ENCODE data around the gene SLC4A3. TPM values are rescaled to one million over a fixed set of nuclear protein-coding genes. Genes with fewer than 3 reads are reported as not detected.
A peak's percentile ranks its signal among the peaks of the same experiment; 100 is the strongest.

SLC4A3 gene
- total and polyA plus RNA-seq, 10 donors: 0.71 to 9.2 (median 3.0) TPM

- TF ChIP-seq CTCF (IDR thresholded peaks at IDR 0.05 in 8 of 11, conservative IDR thresholded peaks at IDR 0.05 in 3 of 11) (no peak), POLR2AphosphoS5 (IDR thresholded peaks at IDR 0.05) (no peak), POLR2A (IDR thresholded peaks at IDR 0.05) (no peak)
- Histone ChIP-seq H3K27ac (no peak overlapping the region), H3K9me3 (no peaks in the 10 kb centered on the region), H3K36me3 (no peaks in the 10 kb centered on the region), H3K4me1 (peaks cover 0 to 19% (median 11%) of the 10 kb centered on the region in 6 donors), H3K27me3 (replicated peaks in 1 of 7) (peaks cover 0 to 82% (median 31%) of the 10 kb centered on the region in 7 donors), H3K4me3 (no peak overlapping the region)
- 80 to 90% (median 85%) methylated on average over 9 of the region's 9 CpGs for WGBS, 5 donors
- no peak for DNase-seq
- intact Hi-C loops (cut with DNase I; ENCODE audit: low total_unique reads): no loop called here
These were observed 4.0 kb downstream of the SLC4A3 start for GRCh38 chr2:219631406-219631891.

- Histone ChIP-seq H3K4me1 (peaks cover 0 to 17% (median 9%) of the 10 kb centered on the region in 6 donors), H3K9me3 (no peaks in the 10 kb centered on the region), H3K27ac (no peak overlapping the region), H3K4me3 (no peak overlapping the region), H3K36me3 (no peaks in the 10 kb centered on the region), H3K27me3 (replicated peaks in 1 of 7) (peaks cover 0 to 81% (median 28%) of the 10 kb centered on the region in 7 donors)
- DNase-seq: no peak
- 84 to 90% (median 85%) methylated on average over 18 to 34 of the region's 34 CpGs for WGBS, 5 donors
- intact Hi-C loops (cut with DNase I; ENCODE audit: low total_unique reads): no loop called here
- no peak for TF ChIP-seq POLR2AphosphoS5 (IDR thresholded peaks at IDR 0.05)
- TF ChIP-seq POLR2A (IDR thresholded peaks at IDR 0.05): no peak
- TF ChIP-seq CTCF (IDR thresholded peaks at IDR 0.05 in 8 of 11, conservative IDR thresholded peaks at IDR 0.05 in 3 of 11): no peak
These were observed 4.7 kb downstream of the SLC4A3 start for GRCh38 chr2:219631904-219632759.

GRCh38 chr2:219632760-219633105 lies 5.3 kb downstream of the SLC4A3 start:
- Histone ChIP-seq H3K27me3 (replicated peaks in 1 of 7) (peaks cover 0 to 79% (median 24%) of the 10 kb centered on the region in 7 donors), H3K9me3 (no peaks in the 10 kb centered on the region), H3K4me3 (no peak overlapping the region), H3K27ac (no peak overlapping the region), H3K4me1 (peaks cover 0 to 14% (median 6%) of the 10 kb centered on the region in 6 donors), H3K36me3 (no peaks in the 10 kb centered on the region)
- WGBS, 5 donors: 74 to 98% (median 89%) methylated on average over 8 of the region's 8 CpGs
- no peak for TF ChIP-seq CTCF (IDR thresholded peaks at IDR 0.05 in 8 of 11, conservative IDR thresholded peaks at IDR 0.05 in 3 of 11)
- TF ChIP-seq POLR2A (IDR thresholded peaks at IDR 0.05): no peak
- TF ChIP-seq POLR2AphosphoS5 (IDR thresholded peaks at IDR 0.05): no peak
- DNase-seq: peak; percentile 74
- intact Hi-C loops (cut with DNase I; ENCODE audit: low total_unique reads): no loop called here

Data from spleen (tissue), 11 donors.